ENCODE data around the gene RNASEH1. TPM values are rescaled to one million over a fixed set of nuclear protein-coding genes. Genes with fewer than 3 reads are reported as not detected.
A peak's percentile ranks its signal among the peaks of the same experiment; 100 is the strongest.

RNASEH1 gene
- total RNA-seq, 2 donors from 2014 or later: 15.0 to 26.2 TPM

DNA sequence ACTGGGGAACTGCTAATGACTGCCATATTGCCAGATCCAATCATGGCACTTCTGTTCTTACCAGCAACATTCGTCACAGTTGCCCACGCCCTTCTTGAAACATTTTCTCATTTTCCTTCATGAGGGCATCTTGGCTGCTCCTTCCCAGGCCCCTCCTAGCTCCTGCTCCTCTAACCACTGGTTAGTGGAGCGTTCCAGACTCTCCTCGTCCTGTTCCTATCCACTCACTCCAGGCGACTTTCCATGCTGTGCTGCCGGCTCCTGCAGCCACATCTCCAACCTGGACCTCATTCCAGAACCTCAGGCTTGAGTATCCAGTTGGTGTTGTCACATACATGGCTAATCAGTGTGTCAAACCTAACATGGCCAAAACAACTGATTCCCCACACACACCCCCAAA is 37.5 kb downstream of the RNASEH1 start:
- TF ChIP-seq CTCF (IDR thresholded peaks at IDR 0.05): no peak
- no peak overlapping the region for H3K27ac ChIP-seq
- H3K4me3 ChIP-seq: peak overlapping the region; percentile 94
- H3K27me3 ChIP-seq (replicated peaks; ENCODE audit: insufficient read depth): no peaks in the 10 kb centered on the region
- DNase-seq (ENCODE audit: low spot score) (no peak), ATAC-seq (ENCODE audit: insufficient number of reproducible peaks, low FRiP score, low read depth) (no peak)
- H3K36me3 ChIP-seq: peaks cover 6% of the 10 kb centered on the region
- H3K9me3 ChIP-seq: no peaks in the 10 kb centered on the region
- H3K4me1 ChIP-seq (ENCODE audit: control insufficient read depth in 1 of 2, low read depth in 2 of 2): peaks cover 41 to 68% of the 10 kb centered on the region in 2 donors

DNA sequence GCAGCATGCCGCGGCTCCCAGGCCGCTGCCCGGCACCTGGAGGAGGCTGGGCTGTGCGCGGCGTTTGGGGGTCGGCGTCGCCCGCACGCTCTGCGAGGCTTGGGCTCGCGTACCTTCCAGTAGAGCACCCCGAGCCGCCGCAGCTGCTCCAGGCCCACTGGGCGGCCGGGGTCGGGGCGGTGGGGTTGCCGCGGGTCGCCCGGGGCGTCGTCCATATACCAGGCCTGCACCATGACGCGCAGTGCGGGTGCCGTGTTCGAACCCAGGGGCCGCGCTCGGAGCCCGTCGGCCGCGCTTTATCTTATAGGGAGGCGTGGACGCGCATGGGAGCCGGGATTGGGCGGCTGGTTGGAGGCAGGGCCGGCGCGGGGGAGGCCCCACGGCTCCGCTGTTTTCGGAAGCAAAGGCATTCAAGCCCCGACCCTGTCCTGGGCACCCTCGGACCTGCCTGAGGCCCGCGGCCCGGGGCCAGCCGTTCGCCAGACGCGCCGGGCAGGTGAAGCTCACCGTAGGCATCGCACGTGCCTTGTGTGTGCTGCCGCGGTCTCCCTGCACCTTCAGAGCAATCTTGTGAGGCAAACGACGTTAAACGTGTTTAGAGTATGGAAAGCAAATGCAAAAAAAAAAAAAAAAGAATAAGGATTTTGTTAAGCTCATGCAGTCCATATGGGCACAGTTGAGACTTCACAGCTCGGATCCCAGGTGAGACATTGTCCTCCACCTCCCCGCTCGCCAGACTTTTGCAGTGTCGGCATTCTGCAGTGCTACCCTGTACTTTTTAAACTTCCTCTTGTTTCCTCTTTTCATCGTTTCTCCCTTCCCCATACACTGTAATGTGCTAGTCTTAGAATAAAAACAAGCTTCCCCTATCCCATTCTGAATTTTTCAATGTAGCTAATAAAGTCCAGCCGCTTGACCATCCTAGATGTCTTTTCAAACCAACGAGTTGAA is 38.6 kb downstream of the RNASEH1 start, which contains the start of gene ADI1:
Gene ADI1 (minus strand): TSS at position 277 of the 951 bp plus-strand sequence. CDS start 44 bp downstream, at position 233.
- Histone ChIP-seq H3K9me3 (no peaks in the 10 kb centered on the region), H3K27me3 (replicated peaks; ENCODE audit: insufficient read depth) (no peaks in the 10 kb centered on the region), H3K27ac (peak within 1 kb of the TSS; percentile 98 to 99), H3K36me3 (peaks cover 6% of the 10 kb centered on the region), H3K4me1 (ENCODE audit: control insufficient read depth in 1 of 2, low read depth in 2 of 2) (peaks cover 34 to 58% of the 10 kb centered on the region in 2 donors), H3K4me3 (peak within 1 kb of the TSS; percentile 94)
- DNase-seq (ENCODE audit: low spot score) (peak; percentile 48), ATAC-seq (ENCODE audit: insufficient number of reproducible peaks, low FRiP score, low read depth) (peak; percentile 62)
- no peak for TF ChIP-seq CTCF (IDR thresholded peaks at IDR 0.05)

- peak; percentile 79 for ATAC-seq (ENCODE audit: insufficient number of reproducible peaks, low FRiP score, low read depth)
- Histone ChIP-seq H3K9me3 (no peaks in the 10 kb centered on the region), H3K4me3 (peak overlapping the region; percentile 94), H3K27ac (peak overlapping the region; percentile 98 to 99), H3K27me3 (replicated peaks; ENCODE audit: insufficient read depth) (no peaks in the 10 kb centered on the region), H3K36me3 (peaks cover 8% of the 10 kb centered on the region), H3K4me1 (ENCODE audit: control insufficient read depth in 1 of 2, low read depth in 2 of 2) (peaks cover 27 to 49% of the 10 kb centered on the region in 2 donors)
- peak; percentile 86 for DNase-seq (ENCODE audit: low spot score)
- no peak for TF ChIP-seq CTCF (IDR thresholded peaks at IDR 0.05)
These were observed 39.5 kb downstream of the RNASEH1 start for GRCh38 chr2:3518496-3519254.

GRCh38 chr2:3517948-3518495 is 40.1 kb downstream of the RNASEH1 start:
- Histone ChIP-seq H3K27me3 (replicated peaks; ENCODE audit: insufficient read depth) (no peaks in the 10 kb centered on the region), H3K4me1 (ENCODE audit: control insufficient read depth in 1 of 2, low read depth in 2 of 2) (peaks cover 25 to 43% of the 10 kb centered on the region in 2 donors), H3K27ac (peak overlapping the region; percentile 71 to 99), H3K36me3 (peaks cover 14% of the 10 kb centered on the region), H3K4me3 (peak overlapping the region; percentile 94), H3K9me3 (no peaks in the 10 kb centered on the region)
- no peak for TF ChIP-seq CTCF (IDR thresholded peaks at IDR 0.05)
- DNase-seq (ENCODE audit: low spot score) (no peak), ATAC-seq (ENCODE audit: insufficient number of reproducible peaks, low FRiP score, low read depth) (no peak)

Data from thoracic aorta (tissue), 2 donors.